ENCODE results near the gene FABP1.

- TF ChIP-seq FOXA1 (IDR thresholded peaks at IDR 0.05; ENCODE audit: borderline replicate concordance) (no peak), UBTF (IDR thresholded peaks at IDR 0.05; ENCODE audit: borderline replicate concordance in 1 of 2, low read depth in 2 of 2, low read length in 2 of 2) (no peak), ATF1 (CRISPR knock-in tag; IDR thresholded peaks at IDR 0.05) (no peak), ATF1 (tag; IDR thresholded peaks at IDR 0.05) (no peak), CHD2 (IDR thresholded peaks at IDR 0.05; ENCODE audit: low read depth, low read length) (no peak), MYC (IDR thresholded peaks at IDR 0.05; ENCODE audit: low read depth, low read length) (no peak), MYC (CRISPR knock-in tag; IDR thresholded peaks at IDR 0.05; ENCODE audit: borderline replicate concordance, low read depth) (no peak), FOXP4 (CRISPR knock-in tag; IDR thresholded peaks at IDR 0.05; ENCODE audit: borderline replicate concordance) (no peak), MAFK (IDR thresholded peaks at IDR 0.05; ENCODE audit: low read length) (no peak), TEAD4 (IDR thresholded peaks at IDR 0.05; ENCODE audit: low read length) (no peak), TEAD4 (CRISPR knock-in tag; IDR thresholded peaks at IDR 0.05; ENCODE audit: borderline replicate concordance) (no peak), CTCF (IDR thresholded peaks at IDR 0.05 in 2 of 3, conservative IDR thresholded peaks at IDR 0.05 in 1 of 3; ENCODE audit: insufficient read depth in 2 of 3, low read depth in 1 of 3, low read length in 3 of 3) (no peak)
These were observed 4.5 kb downstream of the FABP1 start for GRCh38 chr2:88123164-88123974.

All from K562 (cell line).